SK-N-SH treated with all-trans-retinoic acid at 6 μM for 48 hours (cell line): ENCODE measurements around the gene TANC1.

Experiments
- ATAC-seq: fragments of 200-7000 bp; cut with Tn5 transposase; 3 replicates; pipeline ENCODE4 v1.9.1; 2020; ENCODE audit warnings: mild to moderate bottlenecking, moderate library complexity
- ARNTL ChIP-seq: fragments of 450-650 bp; formaldehyde crosslinking; IDR thresholded peaks from 2 replicates; pipeline ENCODE4 v1.5.0; 2020; ENCODE audit warnings: low read depth, mild to moderate bottlenecking, moderate library complexity, borderline replicate concordance
- BACH2 ChIP-seq: fragments of 250-450 bp; sonication (Bioruptor Pico); IDR thresholded peaks from 2 replicates; pipeline ENCODE4 v1.9.0; 2021; ENCODE audit warnings: mild to moderate bottlenecking, borderline replicate concordance
- CREB5 ChIP-seq: fragments of 250-450 bp; sonication (Bioruptor Pico); IDR thresholded peaks from 2 replicates; pipeline ENCODE4 v1.5.1; 2020; ENCODE audit warnings: low read depth, mild to moderate bottlenecking, moderate library complexity
- CSDC2 ChIP-seq: fragments of 250-450 bp; sonication (Bioruptor Pico); IDR thresholded peaks from 2 replicates; pipeline ENCODE4 v1.5.0; 2020; ENCODE audit warnings: mild to moderate bottlenecking, moderate library complexity
- CSRNP3 ChIP-seq: fragments of 250-450 bp; sonication (Bioruptor Pico); IDR thresholded peaks from 2 replicates; pipeline ENCODE4 v1.5.1; 2021; ENCODE audit warnings: mild to moderate bottlenecking, moderate library complexity
- ESRRG ChIP-seq: fragments of 250-450 bp; sonication (Bioruptor Pico); IDR thresholded peaks from 2 replicates; pipeline ENCODE4 v1.6.1; 2021; ENCODE audit warnings: mild to moderate bottlenecking
- GLIS3 ChIP-seq: fragments of 250-450 bp; sonication (Bioruptor Pico); IDR thresholded peaks from 2 replicates; pipeline ENCODE4 v1.5.0; 2020; ENCODE audit warnings: mild to moderate bottlenecking, moderate library complexity
- ISL1 ChIP-seq: fragments of 250-450 bp; sonication (Bioruptor Pico); IDR thresholded peaks from 2 replicates; pipeline ENCODE4 v2.1.2; 2022; ENCODE audit warnings: mild to moderate bottlenecking, moderate library complexity
- PATZ1 ChIP-seq: fragments of 250-450 bp; sonication (Bioruptor Pico); IDR thresholded peaks from 2 replicates; pipeline ENCODE4 v1.8.0; 2020; ENCODE audit warnings: mild to moderate bottlenecking, moderate library complexity, borderline replicate concordance
- PPARA ChIP-seq: fragments of 250-450 bp; sonication (Bioruptor Pico); IDR thresholded peaks from 2 replicates; pipeline ENCODE4 v1.5.0; 2020; ENCODE audit warnings: mild to moderate bottlenecking, borderline replicate concordance
- RARB ChIP-seq: fragments of 250-450 bp; sonication (Bioruptor Pico); IDR thresholded peaks from 2 replicates; pipeline ENCODE4 v1.8.0; 2021; ENCODE audit warnings: mild to moderate bottlenecking, moderate library complexity
- SNAI2 ChIP-seq: fragments of 250-450 bp; sonication (Bioruptor Pico); IDR thresholded peaks from 2 replicates; pipeline ENCODE4 v1.5.0; 2020; ENCODE audit warnings: mild to moderate bottlenecking, moderate library complexity
- TCF4 ChIP-seq: fragments of 250-450 bp; sonication (Bioruptor Pico); IDR thresholded peaks from 2 replicates; pipeline ENCODE4 v1.8.0; 2021; ENCODE audit warnings: mild to moderate bottlenecking, moderate library complexity, borderline replicate concordance
- TOX ChIP-seq: fragments of 250-450 bp; sonication (Bioruptor Pico); IDR thresholded peaks from 2 replicates; pipeline ENCODE4 v1.8.0; 2021; ENCODE audit warnings: mild to moderate bottlenecking, moderate library complexity, borderline replicate concordance
- TSHZ2 ChIP-seq: fragments of 250-450 bp; sonication (Bioruptor Pico); IDR thresholded peaks from 2 replicates; pipeline ENCODE4 v1.5.0; 2020; ENCODE audit warnings: mild to moderate bottlenecking, moderate library complexity
- ZC3H10 ChIP-seq: fragments of 250-450 bp; sonication (Bioruptor Pico); IDR thresholded peaks from 2 replicates; pipeline ENCODE4 v1.5.1; 2021; ENCODE audit warnings: mild to moderate bottlenecking, moderate library complexity
- ZFP3 ChIP-seq: fragments of 250-450 bp; sonication (Bioruptor Pico); IDR thresholded peaks from 2 replicates; pipeline ENCODE4 v1.5.0; 2020; ENCODE audit warnings: mild to moderate bottlenecking, moderate library complexity
- ZFP30 ChIP-seq: fragments of 450-650 bp; formaldehyde crosslinking; IDR thresholded peaks from 2 replicates; pipeline ENCODE4 v1.5.0; 2022; ENCODE audit warnings: mild to moderate bottlenecking, moderate library complexity
- ZNF565 ChIP-seq: fragments of 450-650 bp; formaldehyde crosslinking; conservative IDR thresholded peaks from 2 replicates; pipeline ENCODE4 v1.5.0; 2020; ENCODE audit warnings: low read depth, mild to moderate bottlenecking, moderate library complexity
- ZNF70 ChIP-seq: fragments of 450-650 bp; formaldehyde crosslinking; IDR thresholded peaks from 2 replicates; pipeline ENCODE4 v1.5.0; 2020; ENCODE audit warnings: mild to moderate bottlenecking, moderate library complexity
- ZNF8 ChIP-seq: fragments of 450-650 bp; formaldehyde crosslinking; IDR thresholded peaks from 2 replicates; pipeline ENCODE4 v1.5.0; 2020; ENCODE audit warnings: mild to moderate bottlenecking, moderate library complexity

The TANC1 gene

GRCh38 chr2:159101755-159102489, 133.5 kb downstream of the TANC1 start (continued):
- TF ChIP-seq ZNF8 (CRISPR knock-in tag) (no peak), ZC3H10 (CRISPR knock-in tag) (no peak), SNAI2 (CRISPR knock-in tag) (no peak), ZNF565 (CRISPR knock-in tag) (no peak), ARNTL (CRISPR knock-in tag) (no peak), CSDC2 (CRISPR knock-in tag) (no peak), TCF4 (CRISPR knock-in tag) (no peak), ZFP3 (CRISPR knock-in tag) (no peak), CREB5 (CRISPR knock-in tag) (no peak), CSRNP3 (CRISPR knock-in tag) (no peak)

GRCh38 chr2:159103411-159103810, 135.0 kb downstream of the TANC1 start:
- TF ChIP-seq PATZ1 (CRISPR knock-in tag): no peak
- no peak for TF ChIP-seq ISL1 (CRISPR knock-in tag)
- no peak for TF ChIP-seq ZNF565 (CRISPR knock-in tag)
- no peak for TF ChIP-seq CSRNP3 (CRISPR knock-in tag)
- no peak for ATAC-seq

- TF ChIP-seq PPARA (CRISPR knock-in tag) (no peak), GLIS3 (CRISPR knock-in tag) (no peak), CSRNP3 (CRISPR knock-in tag) (no peak), CSDC2 (CRISPR knock-in tag) (no peak), CREB5 (CRISPR knock-in tag) (no peak), ZNF565 (CRISPR knock-in tag) (no peak), TCF4 (CRISPR knock-in tag) (no peak), ZFP3 (CRISPR knock-in tag) (no peak), RARB (CRISPR knock-in tag) (no peak), ZFP30 (CRISPR knock-in tag) (no peak), TSHZ2 (CRISPR knock-in tag) (no peak), TOX (CRISPR knock-in tag) (no peak), ARNTL (CRISPR knock-in tag) (no peak), ZNF8 (CRISPR knock-in tag) (no peak), ESRRG (CRISPR knock-in tag) (no peak), ZNF70 (CRISPR knock-in tag) (no peak), BACH2 (CRISPR knock-in tag) (no peak), PATZ1 (CRISPR knock-in tag) (no peak)
- no peak; the same call in 2 of the 3 replicates for ATAC-seq
Measured at GRCh38 chr2:159106109-159106508, 137.7 kb downstream of the TANC1 start.
